MM.1S (cell line): ENCODE results near the gene GFER.

Experiments
- CTCF ChIP-seq: fragments of 300-600 bp; sonication (generic); IDR thresholded peaks from 2 replicates; pipeline ENCODE4 v1.5.1; 2016; ENCODE audit warnings: antibody characterized with exemption, low read length, mixed read lengths
- EZH2 ChIP-seq: fragments of 300-600 bp; sonication (generic); optimal IDR thresholded peaks from 2 replicates; pipeline ENCODE3; 2017; ENCODE audit warnings: low read depth, mild to moderate bottlenecking, antibody characterized with exemption, low read length, mixed read lengths

GRCh38 chr16:1980030-1980769, 3.8 kb upstream of the GFER start:
- TF ChIP-seq CTCF = no peak
- TF ChIP-seq EZH2 = no peak
